ENCODE measurements around the gene ZNF823. TPM values are rescaled to one million over a fixed set of nuclear protein-coding genes. Genes with fewer than 3 reads are reported as not detected.

The ZNF823 gene
- total and polyA plus RNA-seq, 2 donors (not counting 1 experiment from before 2014, with no cell fraction given): 1.8 to 5.1 TPM

DNA sequence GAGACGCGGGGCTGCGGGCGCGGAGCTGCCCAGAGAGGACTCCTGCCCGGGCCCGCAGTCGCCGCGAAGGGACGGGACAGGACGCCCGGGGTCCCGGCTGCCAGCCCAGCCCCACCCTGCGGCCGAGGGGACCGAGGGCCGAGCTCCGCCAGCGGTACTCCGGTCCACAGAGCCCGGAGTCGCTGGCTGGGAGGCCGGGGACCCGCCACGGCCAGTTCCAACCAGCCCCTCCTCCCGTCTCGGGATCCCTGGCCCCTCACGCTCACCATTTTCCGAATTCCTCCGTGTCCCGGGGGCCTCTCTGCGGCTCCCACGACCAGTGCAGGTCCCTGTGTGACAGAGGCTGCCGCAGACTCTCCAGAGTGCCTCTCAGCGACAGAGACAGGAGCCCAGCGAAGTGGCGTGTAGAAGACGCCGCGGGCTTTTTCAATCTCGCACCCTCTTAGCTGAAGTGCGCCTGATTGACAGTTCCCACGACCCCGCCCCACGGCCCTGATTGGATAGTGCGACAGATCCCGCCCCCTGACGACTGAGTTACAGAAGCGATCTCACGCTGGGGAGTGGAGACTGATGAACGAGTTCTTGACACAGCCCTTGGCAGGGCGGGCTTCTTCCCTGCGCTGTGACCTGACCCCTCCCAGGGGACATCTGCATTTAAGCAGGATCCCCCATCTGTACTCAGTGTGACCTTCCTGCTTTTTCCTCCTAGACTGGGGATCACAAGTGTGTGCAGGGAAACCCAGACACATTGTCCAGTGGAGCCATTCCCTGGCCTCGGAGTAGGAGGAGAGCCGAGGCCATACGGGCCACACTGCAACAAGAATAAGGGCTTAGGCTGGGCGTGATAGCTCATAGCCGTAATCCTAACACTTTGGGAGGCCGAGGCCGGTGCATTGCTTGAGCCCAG lies 44.0 kb downstream of the ZNF823 start:
- ChIA-PET CTCF (interaction anchor here (0.7 to 1.6 kb wide), 2 partner anchors 101 to 446 kb away, joined by 3 to 4 read pairs; partner anchors contain the start of gene ZNF20), POLR2A (interaction anchor here (0.6 kb wide), 1 partner anchor 1168 kb away, joined by 4 read pairs; no protein-coding TSS in a partner anchor)
- Histone ChIP-seq H3K79me2 (ENCODE audit: control insufficient read depth, insufficient read depth, low read length) (no peaks in the 10 kb centered on the region), H3K27me3 (replicated peaks in 1 of 4; ENCODE audit: control extremely low read depth in 1 of 4, control insufficient read depth in 3 of 4, insufficient read depth in 4 of 4, low read length in 3 of 4) (peaks cover 0 to 26% (median 10%) of the 10 kb centered on the region in 4 experiments), H3K4me3 (ENCODE audit: control extremely low read depth in 1 of 5, extremely low read depth in 1 of 5, insufficient read depth in 1 of 5, low read depth in 2 of 5, low read length in 4 of 5) (peak overlapping the region in 4 of 5 experiments; percentile 60 to 69 (median 66)), H2AFZ (ENCODE audit: insufficient read depth, low read depth, low read length, poor library complexity, severe bottlenecking) (peak overlapping the region; percentile 89), H3K27ac (ENCODE audit: low read length in 2 of 2) (no peak overlapping the region), H3K4me2 (replicated peaks; ENCODE audit: low read depth, low read length, poor library complexity, severe bottlenecking) (peak overlapping the region; percentile 89), H3K36me3 (replicated peaks in 1 of 2; ENCODE audit: control extremely low read depth in 1 of 2, control insufficient read depth in 1 of 2, extremely low read depth in 1 of 2, insufficient read depth in 2 of 2, low read length in 1 of 2) (no peaks in the 10 kb centered on the region), H3K9me3 (ENCODE audit: control extremely low read depth in 1 of 3, control insufficient read depth in 2 of 3, insufficient read depth in 1 of 3, low read length in 2 of 3) (peaks cover 0 to 7% (median 0%) of the 10 kb centered on the region in 3 donors), H4K20me1 (ENCODE audit: control insufficient read depth, insufficient read depth, low read length, poor library complexity, severe bottlenecking) (no peaks in the 10 kb centered on the region), H3K4me1 (ENCODE audit: control insufficient read depth in 2 of 2, insufficient read depth in 2 of 2, low read length in 2 of 2) (peaks cover 11 to 16% of the 10 kb centered on the region in 2 donors), H3K9ac (ENCODE audit: low read length) (peak overlapping the region; percentile 73)
- TF ChIP-seq EZH2 (IDR thresholded peaks at IDR 0.05; ENCODE audit: borderline replicate concordance, insufficient read depth, low read depth, low read length, poor library complexity, severe bottlenecking) (no peak), CTCF (IDR thresholded peaks at IDR 0.05) (no peak)
- peak; percentile 87 for DNase-seq
- ATAC-seq (ENCODE audit: low read depth): peak; percentile 97
- 7% methylated on average over 61 of the region's 61 CpGs for WGBS (ENCODE audit: insufficient coverage)
- peak overlapping the region; percentile 5 for H3K27ac Mint-ChIP-seq
- H3K9me3 Mint-ChIP-seq (ENCODE audit: insufficient read depth): no peaks in the 10 kb centered on the region
- H3K4me3 Mint-ChIP-seq: peak overlapping the region; percentile 94
- intact Hi-C loops (cut with micrococcal nuclease): no loop called here
- peaks cover 38% of the 10 kb centered on the region for H3K27me3 Mint-ChIP-seq
- peaks cover 12% of the 10 kb centered on the region for H3K4me1 Mint-ChIP-seq

All from B cell (primary cell).